Testis (tissue), 2 donors: Measurements from ENCODE around the gene HEBP1.

ENCODE experiments used
- CTCF ChIP-seq, 3 experiments: fragments of 450-650 bp in 2 of 3; fragments of 200-600 bp in 1 of 3; sonication (generic) in 1 of 3; IDR thresholded peaks; one replicate each; pipeline ENCODE4 v1.5.1; 2016 to 2019; ENCODE audit warnings: antibody characterized with exemption in 3 of 3, mild to moderate bottlenecking in 2 of 3, moderate library complexity in 1 of 3
- POLR2A ChIP-seq: fragments of 450-650 bp; IDR thresholded peaks from one replicate; pipeline ENCODE4 v1.6.1; 2017; ENCODE audit warnings: antibody characterized with exemption, mild to moderate bottlenecking, moderate library complexity

DNA sequence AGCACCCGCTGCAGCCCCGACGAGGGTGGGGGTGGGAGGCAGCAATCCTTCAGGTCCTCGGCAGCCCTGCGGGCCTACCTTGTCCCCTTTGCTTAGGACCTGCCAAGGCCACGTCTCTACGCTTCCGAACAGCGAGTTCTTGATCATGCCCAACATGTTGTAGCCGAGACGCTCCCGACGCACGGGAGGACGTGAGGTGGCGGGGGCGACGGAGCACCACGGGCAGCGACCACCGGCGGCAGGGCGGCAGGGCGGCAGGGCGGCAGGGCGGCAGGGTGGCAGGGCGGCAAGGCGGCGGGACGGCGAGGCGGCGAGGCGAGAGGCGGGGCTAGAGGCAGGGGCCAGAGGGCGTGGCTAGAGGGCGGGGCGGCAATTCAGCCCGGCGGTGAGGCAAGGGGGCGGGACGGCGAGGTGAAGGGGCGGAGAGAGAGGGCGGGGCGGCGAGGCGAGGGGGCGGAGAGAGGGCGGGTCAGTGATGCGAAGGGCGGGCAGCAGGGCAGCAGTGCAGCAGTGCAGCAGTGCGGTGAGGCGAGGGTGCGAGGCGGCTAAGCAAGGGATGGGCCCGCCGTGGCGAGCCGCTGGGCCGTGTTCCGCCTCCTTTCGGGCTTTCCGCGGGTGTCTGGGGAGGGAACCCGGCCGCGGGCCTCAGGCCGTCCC, at the start of gene HEBP1:
- TF ChIP-seq CTCF (IDR thresholded peaks at IDR 0.05): no peak
- TF ChIP-seq POLR2A: peak; percentile 45
